ENCODE results near the gene SULF2.

SULF2 gene

GRCh38 chr20:47737923-47738322 lies 47.4 kb downstream of the SULF2 start:
- DNase-seq (ENCODE audit: low spot score) = no peak

GRCh38 chr20:47736570-47737152 lies 48.6 kb downstream of the SULF2 start:
- DNase-seq (ENCODE audit: low spot score) = no peak

DNA sequence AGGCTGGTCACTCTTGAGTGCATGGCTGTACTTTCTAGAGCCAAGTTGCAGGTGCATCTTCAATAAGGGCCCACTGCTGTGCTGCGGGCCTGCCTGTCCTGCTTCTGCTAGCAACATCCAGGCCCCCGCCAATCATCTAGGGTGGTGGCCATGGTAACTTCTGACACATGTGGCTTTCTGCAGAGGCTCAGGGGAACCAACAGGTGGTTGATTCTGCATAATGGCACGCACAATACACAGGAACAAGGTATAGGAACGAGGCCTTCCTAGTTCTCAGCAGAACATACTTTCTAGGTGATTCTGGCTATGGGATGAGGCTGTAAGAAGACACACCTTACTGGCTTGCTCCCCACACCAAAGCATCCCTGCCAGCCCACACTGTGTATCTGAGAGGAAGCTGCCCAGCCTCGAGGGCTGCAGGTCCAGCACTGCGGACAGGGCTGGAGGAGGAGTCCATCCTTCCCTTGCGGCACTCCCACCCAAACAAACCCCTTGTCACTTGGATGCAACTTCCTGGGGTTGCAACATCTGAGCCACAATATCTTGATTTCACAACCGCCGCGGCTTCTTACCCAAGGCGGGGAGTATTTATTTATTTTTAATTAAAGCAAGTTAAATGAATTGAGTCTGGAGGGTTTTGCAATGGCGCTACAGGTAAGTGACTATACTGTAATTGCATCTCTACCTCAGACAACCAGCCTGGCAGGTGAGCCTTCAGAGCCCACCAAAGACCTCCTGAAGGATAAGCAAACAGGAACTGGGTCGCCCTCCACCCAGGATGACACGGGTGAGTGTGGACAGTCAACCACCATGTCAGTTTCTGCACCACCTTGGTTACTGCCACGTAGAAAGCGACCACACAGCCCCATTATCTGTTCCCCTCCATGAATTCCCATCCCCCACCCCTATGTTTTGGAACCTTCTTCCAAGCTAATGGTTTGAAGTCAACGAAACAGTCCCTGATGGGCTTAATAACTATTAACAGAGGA lies 49.6 kb downstream of the SULF2 start:
- no peak for DNase-seq (ENCODE audit: low spot score)

- DNase-seq (ENCODE audit: low spot score) = no peak
Observed at GRCh38 chr20:47734870-47735269, 50.4 kb downstream of the SULF2 start.

DNA sequence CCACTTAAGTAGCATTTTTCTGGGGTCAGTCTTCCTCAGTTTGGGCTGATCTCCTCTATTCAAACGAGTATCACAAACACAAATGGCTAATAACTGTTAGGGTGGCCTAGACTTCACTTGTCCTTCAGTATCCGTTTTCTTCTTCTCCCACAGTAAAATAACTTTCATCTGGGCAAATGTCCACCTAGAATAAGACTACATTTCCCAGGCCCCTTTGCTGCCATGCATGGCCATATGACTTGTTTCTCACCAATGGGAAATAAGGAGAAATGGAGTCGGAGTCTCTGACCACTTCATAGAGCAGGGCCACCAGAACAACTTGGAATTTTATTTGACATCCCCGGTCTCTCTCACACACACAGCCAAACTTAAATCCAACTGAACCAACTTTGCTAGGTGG lies 51.4 kb downstream of the SULF2 start:
- DNase-seq (ENCODE audit: low spot score) = no peak

- no peak for DNase-seq (ENCODE audit: low spot score)
Observed at GRCh38 chr20:47730744-47731143, 54.5 kb downstream of the SULF2 start.

- no peak for DNase-seq (ENCODE audit: low spot score)
Observed at GRCh38 chr20:47729472-47729871, 55.8 kb downstream of the SULF2 start.

GRCh38 chr20:47727909-47728361 lies 57.3 kb downstream of the SULF2 start:
- no peak for DNase-seq (ENCODE audit: low spot score)

- no peak for DNase-seq (ENCODE audit: low spot score)
Observed at GRCh38 chr20:47727170-47727880, 58.0 kb downstream of the SULF2 start.

DNA sequence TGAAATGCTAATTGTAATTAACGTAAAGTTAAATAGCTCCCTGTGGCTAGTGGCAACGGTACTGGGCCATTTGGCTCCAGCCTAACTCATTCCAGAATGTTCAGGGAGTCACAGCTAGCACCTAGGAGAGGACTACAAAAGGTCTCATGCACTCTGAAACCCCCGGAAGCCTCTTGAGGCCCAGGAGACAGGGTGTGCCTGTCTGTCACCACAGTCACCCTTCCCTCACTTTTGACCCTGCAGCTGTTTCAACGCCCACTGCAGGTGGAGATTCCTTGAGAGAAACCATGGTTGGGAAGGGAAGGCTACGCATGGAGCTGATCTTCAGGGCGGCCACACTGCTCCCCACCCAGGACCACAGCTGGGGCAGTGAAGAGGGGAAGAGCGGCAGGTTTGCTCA lies 58.6 kb downstream of the SULF2 start:
- DNase-seq (ENCODE audit: low spot score) = no peak

DNA sequence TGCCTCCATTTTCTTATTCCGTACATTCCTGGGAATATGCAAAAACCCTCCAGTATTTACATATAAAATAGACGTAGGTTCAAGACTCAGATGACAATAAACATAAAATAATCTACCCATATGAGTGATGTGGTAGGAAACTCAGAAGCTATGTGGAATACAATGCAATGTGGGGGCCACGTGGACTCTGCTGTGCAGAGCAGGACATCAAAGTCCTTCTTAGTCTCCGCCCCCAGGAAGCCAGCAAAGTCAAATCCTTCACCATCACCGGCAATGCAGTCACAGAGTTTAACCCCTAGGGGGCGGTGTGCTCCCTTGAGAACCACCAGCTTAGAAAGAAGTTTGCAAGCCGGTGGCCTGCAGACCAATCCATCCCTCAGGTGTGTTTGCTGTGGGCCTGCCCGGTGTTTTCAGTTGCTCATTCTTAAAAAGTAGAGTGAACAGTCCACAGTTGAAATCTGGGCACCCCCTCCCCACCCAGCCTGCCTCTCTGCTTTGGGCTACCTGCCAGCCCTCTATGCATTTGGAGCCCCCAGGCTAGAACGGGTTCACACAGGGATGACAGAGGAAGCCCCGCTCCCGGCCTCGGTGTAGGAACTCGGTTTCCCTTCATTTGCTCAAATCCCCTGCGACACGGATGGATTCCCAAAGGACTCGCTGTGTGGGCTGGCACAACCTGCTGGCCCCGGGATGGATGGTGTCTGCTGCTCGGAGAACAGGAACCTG lies 59.9 kb downstream of the SULF2 start:
- peak; percentile 80 for DNase-seq (ENCODE audit: low spot score)

DNA sequence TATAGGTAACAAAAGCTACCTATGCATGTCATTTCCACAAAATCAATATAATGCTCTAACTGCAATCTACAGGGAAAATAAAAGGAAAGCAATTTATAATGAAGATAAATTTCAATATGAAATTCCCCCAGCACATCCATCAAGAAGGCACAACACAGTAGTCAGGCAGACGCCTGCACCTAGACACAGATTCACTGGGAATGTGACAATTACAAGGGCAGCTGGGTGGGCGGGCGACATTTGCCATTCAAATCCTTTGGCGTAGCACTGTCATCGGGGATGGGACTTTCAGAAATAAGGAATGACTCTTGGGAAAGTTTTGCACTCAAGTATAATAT lies 60.4 kb downstream of the SULF2 start:
- DNase-seq (ENCODE audit: low spot score) = no peak

DNA sequence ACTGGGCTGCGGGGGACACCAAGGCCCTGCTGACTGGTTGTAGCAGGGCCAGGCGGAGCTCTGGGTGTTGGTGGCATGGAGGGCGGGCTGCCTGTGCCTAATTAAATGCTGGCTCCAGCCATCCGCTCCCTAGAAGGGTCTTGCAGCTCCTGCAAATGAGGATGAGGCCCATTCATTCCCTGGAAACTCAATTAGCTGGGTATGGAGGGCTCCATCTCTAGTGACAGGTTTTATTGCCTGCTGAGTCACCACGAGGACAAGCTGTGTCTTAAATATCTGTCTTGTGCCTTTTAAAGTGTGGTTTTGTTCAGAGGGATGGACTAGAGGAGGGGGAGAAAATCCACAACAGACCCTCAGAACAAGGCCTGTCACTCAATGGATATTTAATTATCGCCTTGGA lies 60.9 kb downstream of the SULF2 start:
- DNase-seq (ENCODE audit: low spot score) = no peak

DNA sequence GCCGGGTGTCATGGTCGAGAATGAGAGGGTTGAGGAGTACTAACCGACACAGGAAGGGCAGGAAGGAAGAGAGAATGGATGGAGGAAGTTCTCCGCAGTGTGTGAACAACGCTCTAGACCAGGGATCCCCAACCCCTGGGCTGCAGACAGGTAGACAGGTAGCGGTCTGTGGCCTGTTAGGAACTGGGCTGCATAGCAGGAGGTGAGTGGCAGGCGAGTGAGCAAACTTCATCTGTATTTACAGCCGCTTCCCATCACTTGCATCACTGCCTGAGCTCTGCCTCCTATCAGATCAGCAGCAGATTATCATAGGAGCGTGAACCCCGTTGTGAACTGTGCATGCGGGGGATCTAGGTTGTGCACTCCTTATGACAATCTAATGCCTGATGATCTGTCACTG lies 62.0 kb downstream of the SULF2 start:
- DNase-seq (ENCODE audit: low spot score) = no peak

- DNase-seq (ENCODE audit: low spot score) = no peak
Observed at GRCh38 chr20:47720636-47721427, 64.4 kb downstream of the SULF2 start.

DNA sequence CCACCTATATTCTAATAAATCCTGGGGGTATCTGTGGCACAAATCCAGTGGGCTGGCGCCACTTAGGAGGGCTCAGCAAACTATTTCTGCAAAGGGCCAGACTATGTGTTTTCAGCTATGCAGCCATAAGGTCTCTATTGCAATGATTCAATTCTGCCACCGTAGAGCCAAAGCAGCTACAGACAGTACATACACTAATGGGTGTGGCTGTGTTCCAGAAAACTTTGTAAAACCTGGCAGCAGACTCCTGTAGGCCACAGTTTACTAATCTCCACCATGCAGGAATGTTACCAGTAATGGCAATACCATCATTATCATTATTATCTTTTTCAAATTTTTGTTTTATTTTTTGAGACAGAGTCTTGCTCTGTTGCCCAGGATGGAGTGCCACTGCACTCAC lies 65.7 kb downstream of the SULF2 start:
- DNase-seq (ENCODE audit: low spot score) = no peak

GRCh38 chr20:47719211-47719610 lies 66.1 kb downstream of the SULF2 start:
- DNase-seq (ENCODE audit: low spot score) = no peak

DNA sequence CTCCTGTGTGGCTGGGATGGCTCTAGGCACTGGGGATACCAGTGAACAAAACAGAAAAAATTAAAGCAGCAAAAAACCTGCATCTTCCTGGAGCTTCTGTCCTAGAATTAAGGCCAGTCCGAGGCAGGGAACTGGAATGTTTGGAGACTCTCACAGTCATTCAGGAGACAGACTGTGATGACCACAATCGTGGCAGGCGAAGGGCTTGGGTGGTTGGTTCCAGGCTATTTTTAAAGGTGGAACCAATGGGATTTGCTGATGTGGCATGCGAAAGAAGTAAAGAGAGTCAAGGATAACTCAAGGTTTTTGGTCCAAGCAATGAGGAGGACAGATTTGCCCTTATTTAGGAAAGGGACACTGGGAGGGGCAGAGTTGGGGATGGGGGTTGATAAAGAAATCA lies 66.9 kb downstream of the SULF2 start:
- DNase-seq (ENCODE audit: low spot score) = no peak

GRCh38 chr20:47717421-47717820 lies 67.9 kb downstream of the SULF2 start:
- DNase-seq (ENCODE audit: low spot score) = no peak

DNA sequence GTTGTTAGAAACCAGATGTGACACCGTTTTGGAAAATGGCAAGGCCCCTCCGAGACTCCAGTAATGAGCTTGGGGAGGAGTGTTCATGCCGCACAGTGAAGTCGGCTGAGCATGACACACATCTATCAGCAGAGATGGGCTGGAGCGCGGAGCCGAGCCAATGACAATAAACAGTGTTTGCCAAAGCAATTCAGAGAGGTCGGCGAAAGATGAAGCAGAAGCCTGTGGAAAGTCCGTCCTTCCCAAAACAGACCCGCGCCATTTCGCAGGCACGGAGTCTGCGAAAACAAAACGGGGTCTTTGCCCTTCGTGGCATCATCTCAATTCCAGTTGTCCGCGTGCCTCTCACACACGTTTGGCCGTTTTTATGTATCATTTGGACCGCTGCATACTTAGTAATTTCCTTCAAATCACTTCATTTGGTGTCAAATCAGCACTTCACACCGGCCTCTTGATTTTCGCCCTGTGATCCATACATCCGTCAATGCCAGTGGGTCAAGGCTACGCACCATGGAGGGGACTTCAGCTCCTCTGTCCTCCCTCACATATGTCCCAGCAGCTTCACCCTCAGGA lies 71.3 kb downstream of the SULF2 start:
- no peak for DNase-seq (ENCODE audit: low spot score)

DNA sequence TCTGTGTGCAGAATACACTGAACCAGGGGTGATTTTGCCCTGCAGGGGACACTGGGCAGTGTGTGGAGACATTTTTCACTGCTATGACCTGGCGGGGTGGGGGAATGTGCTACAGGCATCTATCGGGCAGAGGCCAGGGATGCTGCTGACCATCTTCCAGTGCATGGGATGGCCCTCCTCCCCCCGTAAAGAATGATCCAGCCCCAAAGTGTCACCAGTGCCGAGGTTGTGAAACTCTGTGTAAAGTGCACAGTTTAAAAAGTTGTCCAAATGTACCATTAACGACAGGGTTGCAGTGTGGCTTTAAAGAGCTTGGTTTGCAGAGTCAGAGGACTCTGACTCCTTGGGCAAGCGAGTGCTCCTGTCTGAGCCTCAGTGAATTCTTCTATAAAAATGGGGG lies 72.1 kb downstream of the SULF2 start:
- DNase-seq (ENCODE audit: low spot score) = no peak

Data from AG08396 (cell line).